Spleen (tissue), 7 donors: Measurements from ENCODE around the gene ARNT2.

Source experiments
- CTCF ChIP-seq, 11 experiments: fragments of 200-600 bp in 7 of 11; fragments of 450-650 bp in 4 of 11; sonication (generic) in 4 of 11; IDR thresholded peaks in 8 of 11; conservative IDR thresholded peaks in 3 of 11; 1 replicate in 7 of 11; 2 replicates in 4 of 11; pipeline versions ENCODE4 v1.4.0 to v1.8.0; 2016 to 2021; ENCODE audit warnings: antibody characterized with exemption in 11 of 11, inconsistent platforms in 4 of 11, mild to moderate bottlenecking in 1 of 11
- POLR2A ChIP-seq, 3 donors: fragments of 450-650 bp; IDR thresholded peaks; one replicate each; pipeline ENCODE4 v1.5.1; 2017; ENCODE audit warnings: antibody characterized with exemption in 3 of 3, mild to moderate bottlenecking in 1 of 3
- POLR2AphosphoS5 ChIP-seq, 3 donors: sonication (generic); formaldehyde crosslinking; IDR thresholded peaks; one replicate each; pipeline ENCODE4 v1.5.1; 2017; ENCODE audit warnings: antibody characterized with exemption in 3 of 3
- donor health status: DM: no; HTN: no; CAD: no; lungs with moderate emphysema.
- donor health status: DM: no; HTN: no; CAD: no.
- donor health status: DM: no; HTN: no; CAD: no.

GRCh38 chr15:80570553-80570952 is 166.4 kb downstream of the ARNT2 start:
- no peak for TF ChIP-seq CTCF (IDR thresholded peaks at IDR 0.05 in 8 of 11, conservative IDR thresholded peaks at IDR 0.05 in 3 of 11)
- no peak for TF ChIP-seq POLR2A (IDR thresholded peaks at IDR 0.05)
- no peak for TF ChIP-seq POLR2AphosphoS5 (IDR thresholded peaks at IDR 0.05)
